SK-N-SH (cell line): Measurements from ENCODE around the gene GIGYF1. TPM values are rescaled to one million over a fixed set of nuclear protein-coding genes. Genes with fewer than 3 reads are reported as not detected.
"Not testable (repeated sequence)": the region's sequence is repeated elsewhere in the genome, so short reads cannot be mapped to it uniquely, and the experiment has no call there.

Source experiments
- CTCF ChIA-PET: fragments of 300-600, 350-600 bp; formaldehyde crosslinking; extraction: SDS; loops from one replicate; lab custom pipeline; 2021; lab: Yijun Ruan, JAX
- POLR2A ChIA-PET: fragments of 350-600 bp; sonication (Branson Sonifier 250); formaldehyde crosslinking; extraction: SDS; loops from one replicate; lab custom pipeline; 2020; ENCODE audit warnings: antibody characterized with exemption, inconsistent platforms; lab: Yijun Ruan, JAX
- DNase-seq: peaks from one replicate; pipeline ENCODE4 v3.0.0; 2012
- H2AFZ ChIP-seq: fragments of 200-600 bp; sonication (generic); 2 replicates; pipeline ENCODE4 v1.8.1; 2016; ENCODE audit warnings: antibody characterized with exemption, mild to moderate bottlenecking, low read depth
- H3F3A ChIP-seq: fragments of 200-600 bp; sonication (generic); replicated peaks from 2 replicates; pipeline ENCODE3; 2016; ENCODE audit warnings: antibody characterized with exemption, mild to moderate bottlenecking; ENCODE audit not compliant: insufficient read depth
- H3K27ac ChIP-seq, 2 experiments: fragments of 200-500 bp in 1 of 2; fragments of 200-600 bp in 1 of 2; sonication (Bioruptor generic) in 1 of 2; sonication (generic), shearing (Covaris generic) in 1 of 2; 2 replicates each; pipeline versions ENCODE4 v1.5.1 to v1.6.1; 2014 to 2016; ENCODE audit warnings: low read depth in 2 of 2, inconsistent platforms in 1 of 2, low read length in 1 of 2, mild to moderate bottlenecking in 1 of 2, mixed read lengths in 1 of 2
- H3K27me3 ChIP-seq: fragments of 200-600 bp; sonication (generic), shearing (Covaris generic); 2 replicates; pipeline ENCODE4 v1.6.1; 2016; ENCODE audit warnings: mixed run types; ENCODE audit not compliant: insufficient read depth
- H3K36me3 ChIP-seq, 2 experiments: fragments of 200-500 bp in 1 of 2; fragments of 200-600 bp in 1 of 2; sonication (Bioruptor generic) in 1 of 2; sonication (generic) in 1 of 2; replicated peaks in 1 of 2; 2 replicates each; pipeline versions ENCODE3 to v1.5.1; 2014 to 2016; ENCODE audit warnings: low read length in 1 of 2, mild to moderate bottlenecking in 1 of 2; ENCODE audit not compliant: insufficient read depth in 2 of 2, control insufficient read depth in 1 of 2
- H3K4me1 ChIP-seq, 2 experiments: fragments of 200-500 bp in 1 of 2; fragments of 200-600 bp in 1 of 2; sonication (Bioruptor generic) in 1 of 2; sonication (generic), shearing (Covaris generic) in 1 of 2; 2 replicates each; pipeline versions ENCODE4 v1.5.1 to v1.6.1; 2014 to 2016; ENCODE audit warnings: low read depth in 1 of 2, low read length in 1 of 2, mixed run types in 1 of 2; ENCODE audit not compliant: insufficient read depth in 2 of 2, control insufficient read depth in 1 of 2
- H3K4me2 ChIP-seq: fragments of 200-600 bp; sonication (generic), shearing (Covaris generic); 2 replicates; pipeline ENCODE4 v1.6.1; 2017; ENCODE audit warnings: mixed run types
- H3K4me3 ChIP-seq, 2 experiments: fragments of 200-500 bp in 1 of 2; fragments of 200-600 bp in 1 of 2; sonication (Bioruptor generic) in 1 of 2; sonication (generic), shearing (Covaris generic) in 1 of 2; 2 replicates each; pipeline versions ENCODE4 v1.5.1 to v1.8.1; 2014 to 2016; ENCODE audit warnings: low read depth in 2 of 2, inconsistent platforms in 1 of 2, low read length in 1 of 2, mild to moderate bottlenecking in 1 of 2, mixed read lengths in 1 of 2, moderate library complexity in 1 of 2
- H3K79me2 ChIP-seq: fragments of 200-600 bp; sonication (generic); 2 replicates; pipeline ENCODE4 v1.8.1; 2017; ENCODE audit warnings: mild to moderate bottlenecking; ENCODE audit not compliant: insufficient read depth
- H3K9ac ChIP-seq: fragments of 200-600 bp; sonication (generic); 2 replicates; pipeline ENCODE4 v1.6.1; 2017; ENCODE audit warnings: mixed run types
- H3K9me2 ChIP-seq: fragments of 200-600 bp; sonication (generic); 2 replicates; pipeline ENCODE4 v1.6.1; 2017; ENCODE audit warnings: mixed run types
- H3K9me3 ChIP-seq: fragments of 200-600 bp; sonication (generic); 2 replicates; pipeline ENCODE4 v1.6.1; 2017; ENCODE audit warnings: mixed run types, mild to moderate bottlenecking, moderate library complexity
- H4K20me1 ChIP-seq: fragments of 200-600 bp; sonication (generic); 2 replicates; pipeline ENCODE4 v1.6.1; 2017; ENCODE audit warnings: mild to moderate bottlenecking, mixed run types; ENCODE audit not compliant: insufficient read depth
- CTCF ChIP-seq: fragments of 200-600 bp; sonication (generic); IDR thresholded peaks from 2 replicates; pipeline ENCODE4 v1.6.1; 2017; ENCODE audit warnings: antibody characterized with exemption, mild to moderate bottlenecking, moderate library complexity
- ELF1 ChIP-seq: IDR thresholded peaks from 2 replicates; pipeline ENCODE4 v1.4.0; 2012
- EP300 ChIP-seq, 2 experiments: IDR thresholded peaks; 2 replicates each; pipeline versions ENCODE4 v1.4.0 to v1.6.1; 2012; ENCODE audit warnings: borderline replicate concordance in 1 of 2, low read depth in 1 of 2, low read length in 1 of 2
- MAX ChIP-seq: IDR thresholded peaks from 2 replicates; pipeline ENCODE4 v1.4.0; 2012; ENCODE audit warnings: low read depth
- MXI1 ChIP-seq: IDR thresholded peaks from 2 replicates; pipeline ENCODE4 v1.6.1; 2012; ENCODE audit warnings: mild to moderate bottlenecking, low read depth, low read length, improper control_type of control experiment
- NFIC ChIP-seq: IDR thresholded peaks from 2 replicates; pipeline ENCODE4 v1.4.0; 2012; ENCODE audit warnings: borderline replicate concordance
- NRF1 ChIP-seq: IDR thresholded peaks from 2 replicates; pipeline ENCODE4 v1.6.1; 2012; ENCODE audit warnings: low read depth, mild to moderate bottlenecking, low read length
- PBX3 ChIP-seq: IDR thresholded peaks from 2 replicates; pipeline ENCODE4; 2012
- RAD21 ChIP-seq: IDR thresholded peaks from 2 replicates; pipeline ENCODE4 v1.6.1; 2012; ENCODE audit warnings: mild to moderate bottlenecking, low read length
- RCOR1 ChIP-seq: fragments of 150-350 bp; IDR thresholded peaks from 2 replicates; pipeline ENCODE4 v1.6.1; 2017; ENCODE audit warnings: antibody characterized with exemption, low read length
- REST ChIP-seq: IDR thresholded peaks from 2 replicates; pipeline ENCODE4 v1.6.1; 2012; ENCODE audit warnings: mild to moderate bottlenecking, low read depth, low read length, moderate library complexity
- RFX5 ChIP-seq: IDR thresholded peaks from 2 replicates; pipeline ENCODE4 v1.6.1; 2012; ENCODE audit warnings: mild to moderate bottlenecking, improper control_type of control experiment, low read length
- TAF1 ChIP-seq: IDR thresholded peaks from 2 replicates; pipeline ENCODE4 v1.6.1; 2012; ENCODE audit warnings: low read depth, mild to moderate bottlenecking, low read length, moderate library complexity, borderline replicate concordance
- TEAD4 ChIP-seq: IDR thresholded peaks from 2 replicates; pipeline ENCODE4 v1.4.0; 2012; ENCODE audit warnings: mild to moderate bottlenecking, borderline replicate concordance; ENCODE audit not compliant: insufficient read depth
- ZBTB33 ChIP-seq: IDR thresholded peaks from 2 replicates; pipeline ENCODE4 v1.4.0; 2012; ENCODE audit warnings: low read depth, borderline replicate concordance
- WGBS: methylation state at CpG from one replicate; pipeline ENCODE4 v1.1.6; 2017; ENCODE audit warnings: low lambda C conversion rate; 5-methylcytosine and 5-hydroxymethylcytosine counted together
- polyA plus RNA-seq, 3 experiments: library from polyadenylated mRNA; depleted of rRNA; stranded (reverse); fragments of >200 nt; gene quantifications; 2 replicates each; pipeline ENCODE4 v1.2.3, GENCODE V29; 2012

Gene GIGYF1
- polyA plus RNA-seq, 1 of the 3 experiments (the other 2 are of a cell fraction), result 19.4 TPM

- H3K9me2 ChIP-seq, DNase-seq, H3K79me2 ChIP-seq, H2AFZ ChIP-seq, H3K4me1 ChIP-seq, H3K4me2 ChIP-seq, H3F3A ChIP-seq, H3K9ac ChIP-seq, H3K36me3 ChIP-seq, H3K9me3 ChIP-seq, H3K4me3 ChIP-seq, H3K27ac ChIP-seq, H4K20me1 ChIP-seq: not testable (repeated sequence)
- POLR2A ChIA-PET, result interaction anchor here (0.7 kb wide), 1 partner anchor 190 kb away, joined by 3 read pairs; the partner anchor contains the start of gene SLC12A9
- 0 out of 2 replicates have a peak, but pooled peaks cover 15% of the 10 kb centered on the region for H3K27me3 ChIP-seq
- WGBS, result 62% methylated on average over 12 of the region's 12 CpGs
- CTCF ChIA-PET, result interaction anchor here (1.1 to 2.2 kb wide), 2 partner anchors 8 to 30 kb away, joined by 4 to 13 read pairs; no protein-coding TSS in a partner anchor
These were observed 31.8 kb downstream of the GIGYF1 start for GRCh38 chr7:100662194-100662776.

- Histone ChIP-seq H3K9ac (no peak within 1 kb of the TSS), H3K27me3 (peaks cover 17% of the 10 kb centered on the region; the same call in 1 of the 2 replicates), H3K36me3 (no peaks in the 10 kb centered on the region), H3K4me2 (peak within 1 kb of the TSS; percentile 65), H2AFZ (no peak within 1 kb of the TSS), H3F3A (no peaks in the 10 kb centered on the region), H4K20me1 (no peaks in the 10 kb centered on the region), H3K9me3 (no peaks in the 10 kb centered on the region), H3K4me1 (peaks cover 0 to 6% of the 10 kb centered on the region in 2 experiments; a peak in 1 of 4 replicates), H3K79me2 (no peaks in the 10 kb centered on the region), H3K9me2 (no peaks in the 10 kb centered on the region), H3K4me3 (peak within 1 kb of the TSS in 1 of 2 experiments; percentile 46; a peak in 2 of 4 replicates), H3K27ac (peak within 1 kb of the TSS in 1 of 2 experiments; percentile 40; a peak in 1 of 4 replicates)
- ChIA-PET CTCF (interaction anchor here (0.6 to 5.0 kb wide), 23 partner anchors 8 to 196 kb away, joined by 3 to 36 read pairs (median 4); partner anchors contain the start of genes GNB2, MOSPD3, POP7 and SLC12A9), POLR2A (interaction anchor here (0.6 to 1.7 kb wide), 15 partner anchors 11 to 508 kb away, joined by 3 to 10 read pairs (median 4); partner anchors contain the start of genes GNB2, MEPCE, MOSPD3 and PCOLCE)
- 15% methylated on average over 44 of the region's 63 CpGs for WGBS
- peak; percentile 100 for DNase-seq
- no peak for TF ChIP-seq PBX3
- TF ChIP-seq ELF1, result no peak
- no peak for TF ChIP-seq TAF1
- no peak for TF ChIP-seq NFIC
- peak; percentile 45 for TF ChIP-seq MAX
- TF ChIP-seq RCOR1, result no peak
- no peak for TF ChIP-seq RAD21
- TF ChIP-seq REST, result peak; percentile 100
- no peak for TF ChIP-seq ZBTB33
- TF ChIP-seq NRF1, result no peak
- TF ChIP-seq CTCF, result no peak
- TF ChIP-seq MXI1, result peak; percentile 82
- TF ChIP-seq RFX5, result peak; percentile 76; the same call in 1 of the 2 replicates
- TF ChIP-seq TEAD4, result no peak
- no peak for TF ChIP-seq EP300 (IDR thresholded peaks at IDR 0.05; ENCODE audit: borderline replicate concordance in 1 of 2, low read depth in 1 of 2, low read length in 1 of 2)
These were observed 38.0 kb downstream of the GIGYF1 start, which contains the start of gene ACTL6B for GRCh38 chr7:100655908-100656674. ACTL6B (minus strand) TSS chr7:100656448; CDS start chr7:100656354, 94 bp downstream.
